DMS53 treated with DMSO at 0.1 percent for 48 hours (cell line): ENCODE results near the gene SESN2.

Experiments used
- DNase-seq: peaks from one replicate; lab custom pipeline; 2025; ENCODE audit not compliant: unreplicated experiment; lab: John Stamatoyannopoulos, UW

SESN2 gene

DNA sequence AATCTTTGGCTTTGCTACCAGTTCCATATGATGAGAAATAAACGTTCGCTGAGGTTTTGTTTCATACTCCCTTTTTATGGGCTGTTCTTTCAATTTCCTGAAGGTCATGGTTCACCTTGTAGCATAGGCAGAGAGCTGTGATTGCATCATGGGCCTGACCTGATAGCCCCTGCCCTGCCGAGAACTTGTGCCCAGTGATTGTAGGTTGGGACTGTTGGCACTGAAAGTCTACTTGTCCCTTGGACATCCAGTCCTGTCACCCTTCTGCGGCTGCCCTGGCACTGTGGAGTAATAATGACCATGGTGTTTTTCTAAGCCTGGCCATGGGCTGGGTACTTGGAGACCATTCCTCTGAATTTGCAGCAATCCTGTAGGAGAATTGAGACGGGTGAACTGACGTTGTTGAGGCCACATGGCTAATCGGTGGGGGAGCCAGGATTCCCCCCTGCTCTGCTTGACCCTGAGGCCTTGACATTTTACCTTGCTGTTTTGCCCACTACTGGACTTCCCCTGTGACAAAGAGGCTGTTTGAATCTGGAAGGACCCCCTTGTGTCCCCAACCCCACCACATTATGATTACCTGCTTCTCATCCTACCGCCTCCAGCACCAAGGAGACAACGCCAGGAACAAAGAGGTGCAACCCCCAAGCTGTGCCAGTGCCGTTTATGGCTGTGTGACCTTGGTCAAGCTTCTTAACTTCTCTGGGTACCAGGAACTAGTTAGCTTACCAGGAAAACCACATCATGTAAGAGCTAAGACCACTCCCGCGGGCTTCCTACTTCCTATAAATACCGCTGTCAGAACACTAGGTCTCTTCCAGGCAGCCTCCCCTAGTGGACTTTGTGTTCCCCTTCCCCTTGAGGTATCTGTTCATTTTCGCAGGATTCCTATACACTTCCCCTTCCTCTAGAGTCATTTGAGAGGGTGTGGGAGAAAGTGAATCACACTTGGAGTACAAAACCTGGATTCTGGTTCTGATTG is 23.4 kb downstream of the SESN2 start:
- no peak for DNase-seq

- no peak for DNase-seq
Measured at GRCh38 chr1:28286111-28286510, 26.8 kb downstream of the SESN2 start.

DNA sequence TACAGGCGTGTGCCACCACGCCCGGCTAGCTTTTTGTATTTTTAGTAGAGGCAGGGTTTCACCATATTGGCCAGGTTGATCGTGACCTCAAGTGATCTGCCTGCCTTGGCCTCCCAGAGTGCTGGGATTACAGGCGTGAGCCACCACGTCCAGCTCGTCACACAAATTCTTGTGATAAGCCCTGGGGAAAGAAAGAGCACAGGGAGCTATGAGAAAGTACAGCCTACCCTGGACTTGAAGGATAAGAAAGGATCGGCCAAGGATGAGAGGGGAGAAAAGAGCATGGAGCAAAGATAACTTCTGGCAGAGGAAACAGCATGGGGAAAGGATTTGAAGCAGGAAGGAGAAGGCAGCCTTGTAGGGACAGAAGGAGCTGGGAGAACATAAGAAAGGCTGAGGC is 29.2 kb downstream of the SESN2 start:
- no peak for DNase-seq

GRCh38 chr1:28290851-28291250 is 31.5 kb downstream of the SESN2 start:
- DNase-seq: peak; percentile 89

DNA sequence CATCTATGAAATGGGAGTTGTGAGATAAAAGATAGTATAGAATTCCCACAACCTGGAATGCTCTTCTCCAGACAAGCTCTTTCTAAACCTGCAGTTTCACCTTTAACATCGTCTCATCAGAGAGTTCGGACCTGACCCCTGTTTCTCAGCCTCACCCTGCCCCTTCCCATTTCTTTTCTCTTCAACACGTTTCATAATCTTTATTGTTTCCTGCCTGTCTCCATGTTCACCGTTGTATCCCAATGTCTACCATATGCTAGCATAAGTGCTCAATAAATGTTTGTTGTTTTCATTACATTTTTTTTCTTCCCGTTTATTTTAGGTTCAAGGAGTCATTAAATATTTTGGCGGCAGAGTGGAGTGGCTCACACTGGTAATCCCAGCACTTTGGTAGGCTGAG is 32.4 kb downstream of the SESN2 start:
- peak; percentile 2 for DNase-seq

GRCh38 chr1:28295936-28296335 is 36.6 kb downstream of the SESN2 start:
- no peak for DNase-seq

GRCh38 chr1:28296401-28297261 is 37.3 kb downstream of the SESN2 start:
- peak; percentile 55 for DNase-seq

DNA sequence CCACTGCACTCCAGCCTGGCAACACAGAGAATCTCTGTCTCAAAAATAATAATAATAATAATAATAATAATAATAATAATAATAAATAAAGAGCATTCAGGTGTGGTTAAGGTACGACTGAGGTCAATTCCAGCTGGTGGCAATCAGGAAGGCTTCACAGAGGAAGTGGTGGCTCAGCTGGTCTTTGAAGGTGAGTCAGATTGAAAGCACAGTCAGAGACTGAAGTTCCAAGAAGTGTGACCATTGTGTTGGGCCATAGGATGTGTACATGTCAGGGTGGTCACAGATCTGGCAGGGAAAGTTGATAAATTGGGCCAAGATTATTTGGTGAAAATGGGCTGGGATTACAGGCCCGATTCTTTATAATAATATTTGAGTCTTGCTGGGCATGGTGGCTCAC is 38.5 kb downstream of the SESN2 start:
- DNase-seq: no peak

DNA sequence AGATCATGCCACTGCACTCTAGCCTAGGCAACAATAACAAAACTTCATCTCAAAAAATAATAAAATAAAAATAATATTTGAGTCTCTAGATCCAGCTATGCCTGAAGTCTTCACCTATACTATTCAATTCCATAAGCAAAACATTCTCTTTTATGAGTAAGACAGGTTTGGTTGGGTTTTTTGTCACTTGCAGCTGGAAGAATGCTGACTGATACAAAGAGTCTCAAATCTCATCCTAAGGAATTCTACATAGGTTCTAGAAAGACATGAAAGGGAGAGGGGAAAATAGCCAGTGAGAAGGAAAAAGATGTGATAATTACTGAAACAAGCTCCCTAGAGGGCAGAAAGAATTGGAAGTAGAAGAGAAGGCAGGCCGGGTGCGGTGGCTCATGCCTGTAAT is 39.1 kb downstream of the SESN2 start:
- no peak for DNase-seq

DNA sequence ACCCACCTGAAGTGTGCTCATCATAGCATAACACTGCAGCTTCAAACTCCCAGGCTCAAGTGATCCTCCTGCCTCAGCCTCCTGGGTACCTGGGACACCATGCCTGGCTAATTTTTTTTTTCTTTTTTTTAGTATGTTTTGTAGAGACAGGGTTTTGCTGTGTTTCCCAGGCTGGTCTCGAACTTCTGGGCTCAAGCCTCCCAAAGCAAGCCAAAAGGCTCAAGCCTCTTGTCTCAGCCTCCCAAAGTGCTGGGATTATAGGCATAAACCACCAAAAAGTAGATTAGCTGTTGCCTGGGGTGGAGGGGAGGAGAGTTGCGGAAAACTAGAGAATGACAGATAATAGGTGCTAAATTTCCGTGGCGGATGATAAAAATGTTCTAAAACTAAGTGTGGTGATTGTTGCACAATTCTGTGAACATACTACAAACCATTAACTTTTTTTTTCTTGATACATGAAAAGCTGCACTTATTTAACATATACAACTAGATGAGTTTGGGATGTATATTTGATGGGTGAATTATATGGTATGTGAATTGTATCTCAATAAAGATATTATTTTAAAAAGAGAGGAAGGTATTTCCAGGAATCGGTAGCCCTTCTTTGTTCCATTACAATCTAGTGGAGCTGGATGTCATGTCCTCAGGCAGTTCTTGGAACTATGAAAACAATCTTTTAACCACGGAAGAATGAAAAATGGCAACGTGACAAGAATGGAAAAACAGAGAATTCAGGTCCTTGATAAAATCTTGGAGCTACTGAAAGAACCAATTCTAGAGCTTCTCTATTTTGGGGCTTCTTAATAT is 42.3 kb downstream of the SESN2 start:
- no peak for DNase-seq

- DNase-seq: no peak
Measured at GRCh38 chr1:28302247-28302646, 42.9 kb downstream of the SESN2 start.

DNA sequence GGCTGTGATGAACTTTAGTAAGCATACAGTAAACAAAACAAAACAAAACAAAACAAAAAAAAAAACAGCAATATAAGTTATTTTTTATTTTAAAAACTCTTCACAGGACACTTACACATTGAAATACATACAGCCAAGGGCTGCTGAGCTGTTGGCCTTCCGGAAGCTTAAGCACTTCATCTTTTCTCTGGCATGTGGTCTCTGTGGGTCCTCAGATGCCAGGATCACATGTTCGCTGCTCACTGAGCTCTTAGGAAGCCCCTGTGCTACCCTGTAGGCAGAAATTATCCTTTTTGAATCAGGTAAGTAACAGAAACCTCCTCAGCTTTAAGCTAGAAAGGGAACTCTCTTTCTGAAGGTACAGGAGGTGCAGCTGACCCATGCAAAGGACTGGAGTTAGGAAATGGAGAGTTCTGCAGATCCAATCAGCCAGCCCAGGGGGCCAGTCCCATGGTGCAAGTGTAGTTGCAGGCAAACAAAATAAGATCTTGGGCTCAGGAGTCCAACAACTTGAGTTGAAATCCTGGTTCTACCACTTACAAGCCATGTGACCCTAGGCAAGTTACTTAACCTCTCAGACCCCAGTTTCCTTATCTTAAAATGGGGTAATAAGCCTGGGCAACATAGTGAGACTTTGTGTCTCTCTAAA is 47.1 kb downstream of the SESN2 start:
- DNase-seq: no peak

DNA sequence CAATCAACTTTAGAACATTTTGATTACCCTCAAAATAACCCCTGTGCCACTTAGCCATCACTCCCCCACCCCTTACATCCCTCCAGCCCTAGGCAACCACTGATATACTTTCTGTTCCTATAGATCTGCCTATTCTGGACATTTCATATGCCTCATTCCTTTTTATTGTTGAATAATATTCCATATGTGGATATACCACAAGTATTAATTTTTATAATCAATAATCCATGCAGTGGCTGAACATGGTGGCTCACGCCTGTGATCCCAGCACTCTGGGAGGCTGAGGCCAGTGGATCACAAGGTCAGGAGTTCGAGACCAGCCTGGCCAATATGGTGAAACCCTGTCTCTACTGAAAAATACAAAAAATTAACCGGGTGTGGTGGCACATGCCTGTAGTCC is 49.4 kb downstream of the SESN2 start:
- DNase-seq: no peak

DNA sequence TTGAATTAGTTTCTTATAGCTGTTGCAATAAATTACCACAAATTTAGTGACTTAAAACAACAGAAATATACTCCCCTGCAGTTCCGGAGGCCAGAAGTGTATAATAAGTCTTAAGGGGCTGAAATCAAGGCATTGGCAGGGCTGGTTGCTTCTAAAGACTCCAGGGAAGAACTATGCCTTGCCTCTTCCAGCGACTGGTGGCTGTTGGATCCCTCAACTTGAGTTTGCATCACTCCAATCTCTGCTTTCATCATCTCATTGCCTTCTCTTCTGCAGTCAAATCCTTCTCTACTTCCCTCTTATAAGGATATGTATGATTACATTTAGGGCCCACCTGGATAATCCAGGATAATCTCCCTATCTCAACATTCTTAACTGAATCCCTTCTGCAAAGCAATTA is 50.4 kb downstream of the SESN2 start:
- DNase-seq: no peak

GRCh38 chr1:28313702-28314546 is 54.6 kb downstream of the SESN2 start:
- peak; percentile 40 for DNase-seq

- no peak for DNase-seq
Measured at GRCh38 chr1:28314547-28314941, 55.2 kb downstream of the SESN2 start.

- DNase-seq: no peak
Measured at GRCh38 chr1:28317014-28317413, 57.7 kb downstream of the SESN2 start.

DNA sequence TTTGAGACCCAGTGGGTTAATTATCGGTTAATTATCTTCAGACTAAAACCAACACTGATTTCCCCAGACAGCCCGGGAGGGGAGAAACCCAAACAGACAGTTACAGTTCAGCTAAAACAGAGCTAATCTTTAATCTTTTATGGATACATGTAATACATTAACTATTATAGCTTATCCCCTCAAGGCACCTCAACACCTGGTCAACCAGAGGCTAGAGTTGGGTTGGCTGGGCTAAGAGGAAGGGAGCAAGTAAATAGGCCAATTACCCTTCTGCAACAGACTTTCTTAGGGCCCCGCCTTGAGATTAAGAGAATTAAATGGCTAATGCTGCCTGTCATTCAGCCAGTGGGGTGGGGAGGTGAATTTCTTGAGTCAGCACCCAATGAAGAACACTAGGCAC is 62.9 kb downstream of the SESN2 start:
- no peak for DNase-seq

DNA sequence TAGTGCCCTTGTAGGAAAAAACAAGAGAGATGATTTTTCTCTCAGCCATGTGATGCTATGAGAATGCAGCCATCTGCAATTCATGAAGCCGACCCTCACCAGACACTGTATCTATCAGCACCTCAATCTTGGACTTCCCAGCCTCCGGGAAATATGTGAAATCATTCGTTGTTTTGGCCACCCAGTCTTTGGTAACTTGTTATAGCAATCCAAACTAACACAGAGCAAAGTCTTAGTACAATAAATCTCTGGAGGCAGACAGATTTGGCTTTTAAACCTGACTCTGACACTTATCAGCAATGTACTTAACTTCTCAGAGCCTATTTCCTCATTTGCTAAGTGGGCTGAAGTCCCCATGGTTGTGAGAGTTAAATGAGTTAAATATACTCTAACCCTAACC is 64.4 kb downstream of the SESN2 start:
- no peak for DNase-seq

- no peak for DNase-seq
Measured at GRCh38 chr1:28326515-28326914, 67.2 kb downstream of the SESN2 start.
